ENCODE data around the gene KCNG1.
"Not testable (repeated sequence)": the region's sequence is repeated elsewhere in the genome, so short reads cannot be mapped to it uniquely, and the experiment has no call there.

KCNG1 gene

DNA sequence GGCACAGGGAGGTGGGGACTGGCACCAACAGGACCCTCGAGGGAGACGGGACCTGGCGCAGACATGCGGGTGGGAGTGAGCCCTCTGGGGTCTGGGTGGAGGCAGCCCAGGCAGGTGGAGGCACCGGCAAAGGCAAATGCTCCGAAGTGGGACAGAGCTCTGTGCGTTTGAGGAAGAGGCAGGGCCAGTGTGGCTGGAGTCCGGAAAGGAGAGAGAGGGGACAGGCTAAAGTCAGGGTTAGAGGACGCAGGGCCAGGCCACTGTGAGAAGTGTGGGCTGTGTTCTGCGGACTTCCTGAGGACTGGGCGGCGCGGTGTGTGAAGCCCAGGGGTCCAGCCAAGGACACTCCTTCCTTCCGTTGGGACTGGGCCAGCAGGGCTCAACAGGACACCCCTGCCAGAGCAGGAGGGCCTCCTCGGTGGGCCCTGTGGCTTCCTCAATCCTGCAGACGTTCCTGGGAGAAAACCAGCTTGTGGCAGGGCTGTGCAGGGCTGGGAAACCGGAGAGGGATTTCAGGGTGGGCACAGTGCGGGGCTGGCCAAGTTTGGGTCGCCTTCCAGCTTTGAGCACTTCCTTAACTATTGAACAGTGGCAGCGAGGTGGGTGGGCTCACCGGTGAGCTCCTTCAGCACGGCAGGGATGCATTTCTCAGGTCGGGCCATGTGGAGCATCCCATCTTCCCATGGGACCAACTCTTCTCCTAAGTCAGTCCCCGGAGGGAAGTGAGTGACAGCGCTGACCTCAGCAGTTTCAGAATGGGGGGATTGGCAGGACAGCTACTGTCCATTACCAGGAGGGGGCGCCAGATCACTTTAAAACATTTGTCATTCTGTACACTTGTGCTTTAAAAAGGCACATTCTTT, 41.8 kb downstream of the KCNG1 start:
- Histone ChIP-seq H3K4me2 (ENCODE audit: low read depth, low read length) (peak overlapping the region; percentile 51; the same call in 1 of the 2 replicates), H4K20me1 (ENCODE audit: insufficient read depth, low read length) (no peaks in the 10 kb centered on the region), H3K79me2 (ENCODE audit: low read length) (no peaks in the 10 kb centered on the region), H3F3A (ENCODE audit: insufficient read depth, low read length) (no peaks in the 10 kb centered on the region), H2AFZ (ENCODE audit: low read length) (no peak overlapping the region), H3K9me2 (replicated peaks; ENCODE audit: insufficient read depth, low read length) (no peaks in the 10 kb centered on the region), H3K9me3 (replicated peaks; ENCODE audit: insufficient read depth, low read length) (no peaks in the 10 kb centered on the region), H3K4me1 (ENCODE audit: low read length) (no peaks in the 10 kb centered on the region), H3K27me3 (replicated peaks; ENCODE audit: insufficient read depth, low read length) (peaks cover 27% of the 10 kb centered on the region), H3K27ac (ENCODE audit: low read length) (no peak overlapping the region), H3K9ac (ENCODE audit: low read length) (no peak overlapping the region), H3K4me3 (ENCODE audit: low read length) (no peak overlapping the region), H3K36me3 (replicated peaks; ENCODE audit: insufficient read depth, low read length) (no peaks in the 10 kb centered on the region)
- peak; percentile 87 for TF ChIP-seq CTCF (IDR thresholded peaks at IDR 0.05; ENCODE audit: low read length)
- TF ChIP-seq EZH2 (optimal IDR thresholded peaks at IDR 0.05; ENCODE audit: low read depth, low read length), result no peak
- DNase-seq, result peak; percentile 56

- Histone ChIP-seq H4K20me1 (ENCODE audit: insufficient read depth, low read length) (no peaks in the 10 kb centered on the region), H3K4me3 (ENCODE audit: low read length) (no peak overlapping the region), H2AFZ (ENCODE audit: low read length) (no peak overlapping the region), H3K27ac (ENCODE audit: low read length) (no peak overlapping the region), H3K4me1 (ENCODE audit: low read length) (no peaks in the 10 kb centered on the region), H3K27me3 (replicated peaks; ENCODE audit: insufficient read depth, low read length) (peaks cover 27% of the 10 kb centered on the region), H3K9me2 (replicated peaks; ENCODE audit: insufficient read depth, low read length) (no peaks in the 10 kb centered on the region), H3K36me3 (replicated peaks; ENCODE audit: insufficient read depth, low read length) (no peaks in the 10 kb centered on the region), H3K9me3 (replicated peaks; ENCODE audit: insufficient read depth, low read length) (no peaks in the 10 kb centered on the region), H3K9ac (ENCODE audit: low read length) (no peak overlapping the region), H3K4me2 (ENCODE audit: low read depth, low read length) (no peak overlapping the region), H3K79me2 (ENCODE audit: low read length) (no peaks in the 10 kb centered on the region), H3F3A (ENCODE audit: insufficient read depth, low read length) (no peaks in the 10 kb centered on the region)
- TF ChIP-seq CTCF (IDR thresholded peaks at IDR 0.05; ENCODE audit: low read length) (no peak), EZH2phosphoT487 (IDR thresholded peaks at IDR 0.05; ENCODE audit: low read length) (no peak), EZH2 (optimal IDR thresholded peaks at IDR 0.05; ENCODE audit: low read depth, low read length) (no peak)
- no peak for DNase-seq
These were observed 42.7 kb downstream of the KCNG1 start for GRCh38 chr20:50980071-50980681.

DNA sequence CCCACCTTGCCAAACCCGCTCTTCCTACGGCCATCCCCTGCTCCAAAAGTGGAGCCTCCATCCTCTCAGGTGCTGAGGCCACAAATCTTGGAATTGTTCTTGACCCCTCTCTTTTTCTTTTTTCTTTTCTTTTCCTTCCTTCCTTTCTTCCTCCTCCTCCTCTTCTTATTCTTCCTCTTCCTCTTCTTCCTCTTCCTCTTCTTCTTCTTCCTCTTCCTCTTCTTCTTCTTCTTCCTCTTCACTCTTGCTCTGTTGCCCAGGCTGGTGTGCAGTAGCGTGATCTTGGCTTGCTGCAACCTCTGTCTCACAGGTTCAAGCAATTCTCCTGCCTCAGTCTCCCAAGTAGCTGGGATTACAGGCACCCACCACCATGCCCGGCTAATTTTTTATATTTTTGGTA, 44.4 kb downstream of the KCNG1 start:
- H4K20me1 ChIP-seq (ENCODE audit: insufficient read depth, low read length); H3K79me2 ChIP-seq (ENCODE audit: low read length); H3K4me3 ChIP-seq (ENCODE audit: low read length); H3K36me3 ChIP-seq (replicated peaks; ENCODE audit: insufficient read depth, low read length); H3K9me2 ChIP-seq (replicated peaks; ENCODE audit: insufficient read depth, low read length); H3F3A ChIP-seq (ENCODE audit: insufficient read depth, low read length); H3K27ac ChIP-seq (ENCODE audit: low read length); H3K9me3 ChIP-seq (replicated peaks; ENCODE audit: insufficient read depth, low read length); H3K4me2 ChIP-seq (ENCODE audit: low read depth, low read length); H2AFZ ChIP-seq (ENCODE audit: low read length); DNase-seq; H3K9ac ChIP-seq (ENCODE audit: low read length); H3K4me1 ChIP-seq (ENCODE audit: low read length): not testable (repeated sequence)
- H3K27me3 ChIP-seq (replicated peaks; ENCODE audit: insufficient read depth, low read length), result peaks cover 31% of the 10 kb centered on the region
